GM21381 (cell line): ENCODE data around the gene PPFIA4.
A peak's percentile ranks its signal among the peaks of the same experiment; 100 is the strongest.
"Not testable (repeated sequence)": the region's sequence is repeated elsewhere in the genome, so short reads cannot be mapped to it uniquely, and the experiment has no call there.

Experiments
- ATAC-seq: cut with Tn5 transposase; IDR thresholded peaks from one replicate; pipeline ENCODE4 v1.9.1; 2021; ENCODE audit warnings: mild to moderate bottlenecking, moderate library complexity; ENCODE audit not compliant: unreplicated experiment

PPFIA4 gene

DNA sequence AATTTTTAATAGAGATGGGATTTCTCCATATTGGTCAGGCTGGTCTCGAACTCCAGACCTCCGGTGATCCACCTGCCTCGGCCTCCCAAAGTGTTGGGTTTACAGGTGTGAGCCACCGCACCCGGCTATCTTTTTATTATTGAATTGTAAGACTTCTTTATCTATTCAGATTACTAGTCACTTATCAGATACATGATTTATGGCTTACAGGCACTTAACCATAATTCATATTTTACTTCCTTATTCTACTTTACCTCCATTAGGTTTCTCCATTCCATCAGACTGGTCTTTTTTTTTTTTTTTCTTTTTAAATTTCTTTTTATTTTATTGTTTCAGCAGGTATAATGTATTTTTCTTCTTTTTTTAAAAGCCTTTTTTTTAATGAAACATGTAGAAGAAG lies 14.7 kb upstream of the PPFIA4 start:
- ATAC-seq, result no peak

DNA sequence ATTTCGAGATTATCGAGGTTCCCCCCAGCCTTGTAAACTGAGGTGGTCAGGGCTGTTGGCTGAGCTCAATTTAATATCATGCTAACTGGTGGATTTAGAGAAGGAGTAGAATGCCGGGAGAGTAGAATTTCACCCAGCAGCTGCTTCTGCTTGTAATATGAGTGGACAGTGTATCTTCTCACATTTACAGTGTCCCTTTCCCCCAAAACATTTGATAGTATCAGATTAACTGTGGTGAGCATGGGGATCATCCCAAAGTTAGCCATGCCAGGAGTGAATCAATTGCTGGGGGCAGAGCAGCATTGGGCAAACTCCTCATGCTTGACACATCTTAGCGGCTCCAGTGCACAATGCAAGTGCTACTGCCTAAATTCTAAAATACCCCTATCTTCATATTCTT lies 9.2 kb upstream of the PPFIA4 start:
- ATAC-seq, result no peak

GRCh38 chr1:203017692-203018091 lies 8.6 kb upstream of the PPFIA4 start:
- no peak for ATAC-seq

DNA sequence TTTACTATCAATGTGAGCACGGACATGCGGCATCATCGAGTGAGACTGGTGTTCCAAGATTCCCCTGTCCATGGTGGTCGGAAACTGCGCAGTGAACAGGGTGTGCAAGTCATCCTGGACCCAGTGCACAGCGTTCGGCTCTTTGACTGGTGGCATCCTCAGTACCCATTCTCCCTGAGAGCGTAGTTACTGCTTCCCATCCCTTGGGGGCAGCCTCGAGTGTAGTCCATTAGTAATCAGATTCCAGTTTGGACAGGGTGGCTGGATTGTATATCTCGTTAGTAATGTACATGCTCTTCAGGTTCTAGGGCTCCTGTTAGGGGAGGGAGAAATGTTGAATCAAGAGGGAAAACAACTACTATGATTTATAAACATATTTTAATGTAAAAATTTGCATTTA lies 3.4 kb upstream of the PPFIA4 start:
- ATAC-seq, result not testable (repeated sequence)

DNA sequence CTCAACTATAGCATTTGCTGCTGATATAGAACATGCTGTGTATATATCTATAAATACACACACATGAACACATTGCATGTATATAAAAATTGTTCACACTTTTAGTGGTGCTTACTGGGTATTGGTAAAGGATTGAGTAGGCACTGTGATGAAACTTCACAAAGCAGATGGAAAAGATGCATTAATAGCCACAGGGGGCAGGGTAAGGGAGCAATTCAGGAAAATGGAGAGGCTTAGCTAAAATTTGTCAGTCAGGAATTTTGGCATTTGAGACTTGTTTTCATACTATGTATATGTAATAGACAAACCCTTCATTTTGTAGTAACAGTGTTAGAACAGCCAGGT lies 633 bp upstream of the PPFIA4 start:
- no peak for ATAC-seq

GRCh38 chr1:203026666-203027663 lies 674 bp downstream of the PPFIA4 start:
- peak; percentile 13 for ATAC-seq

GRCh38 chr1:203028067-203028783 lies 1.9 kb downstream of the PPFIA4 start:
- ATAC-seq, result no peak

DNA sequence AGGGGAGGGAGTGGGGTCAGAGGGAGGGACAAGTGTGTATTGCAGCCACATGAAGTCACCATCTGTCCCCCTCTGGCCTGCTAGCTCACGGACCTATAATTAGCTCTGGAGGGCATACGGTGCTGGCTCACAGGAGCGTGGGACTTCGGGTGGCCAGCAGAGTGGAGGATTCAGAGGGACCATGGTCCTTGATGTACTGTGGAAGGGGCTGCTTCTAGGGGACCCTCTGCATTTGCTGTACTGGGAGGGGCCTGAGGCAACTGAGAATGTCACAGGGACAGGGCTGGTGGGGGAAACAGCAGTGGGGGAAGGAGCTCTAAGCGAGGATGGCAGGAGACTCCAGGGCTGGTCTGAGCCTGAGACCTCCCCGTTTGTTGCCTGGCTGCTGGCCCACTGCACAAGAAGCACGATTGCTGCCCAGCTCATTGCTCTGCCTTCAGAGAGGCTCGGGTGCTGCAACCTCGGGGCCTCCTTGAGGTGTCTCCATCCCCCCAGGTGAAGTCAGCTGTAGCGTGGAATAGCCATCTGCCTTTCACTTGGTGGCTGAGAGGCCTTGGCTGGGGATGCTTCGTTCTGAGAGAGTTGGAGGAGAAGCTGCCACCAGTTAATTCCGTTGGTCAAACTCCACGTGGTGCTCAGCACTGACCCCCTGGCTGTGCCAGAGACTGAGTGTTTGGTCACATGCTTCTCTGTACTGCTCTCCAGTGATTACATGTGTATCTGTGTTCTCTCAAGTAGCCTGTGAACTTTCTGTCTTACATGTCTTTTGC lies 2.7 kb downstream of the PPFIA4 start:
- no peak for ATAC-seq

GRCh38 chr1:203031467-203031866 lies 5.2 kb downstream of the PPFIA4 start:
- ATAC-seq, result no peak

DNA sequence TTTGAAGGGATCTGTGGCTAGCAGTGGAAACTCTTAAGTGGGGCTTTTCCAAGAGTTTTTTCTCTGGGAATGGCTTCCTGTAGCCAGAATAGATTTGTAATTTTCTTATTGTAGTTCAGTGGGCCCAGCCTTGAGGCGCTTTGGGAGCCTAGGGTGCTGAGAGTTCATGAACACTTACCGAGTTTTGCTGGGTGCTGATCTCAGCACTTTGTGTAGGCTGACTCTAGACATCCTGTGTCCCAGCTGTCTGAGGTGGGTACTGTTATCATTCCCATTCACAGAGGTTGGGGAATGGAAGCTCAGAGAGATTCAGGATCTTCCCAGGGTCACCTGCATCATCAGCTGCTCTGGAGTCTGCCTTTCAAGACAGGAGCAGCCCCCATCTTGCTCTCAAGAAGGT lies 7.0 kb downstream of the PPFIA4 start:
- no peak for ATAC-seq

DNA sequence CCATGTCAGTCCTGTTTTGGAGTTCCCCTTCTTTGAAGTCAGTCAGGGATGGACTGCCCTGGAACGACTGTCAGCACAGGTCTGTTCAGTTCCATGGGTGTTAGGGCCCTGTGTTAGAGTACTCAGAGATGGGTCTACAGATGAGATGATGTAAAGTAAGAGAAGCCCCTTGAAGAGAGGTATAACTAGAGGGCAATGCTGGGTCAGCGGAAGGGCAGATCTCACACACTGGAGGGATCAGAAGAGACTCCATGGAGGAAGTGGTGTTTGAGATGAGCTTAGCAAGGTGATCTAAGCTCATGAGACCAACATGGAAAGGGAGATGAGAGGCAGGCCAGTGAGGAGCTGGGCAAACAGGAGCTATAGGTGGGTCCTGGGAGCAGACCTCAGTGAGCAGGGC lies 7.6 kb downstream of the PPFIA4 start:
- ATAC-seq, result no peak

- ATAC-seq, result no peak
These were observed 8.3 kb downstream of the PPFIA4 start for GRCh38 chr1:203034422-203035110.

GRCh38 chr1:203035111-203036000 lies 9.1 kb downstream of the PPFIA4 start:
- no peak for ATAC-seq

GRCh38 chr1:203036135-203036534 lies 9.8 kb downstream of the PPFIA4 start:
- ATAC-seq, result no peak

GRCh38 chr1:203036537-203036936 lies 10.2 kb downstream of the PPFIA4 start:
- ATAC-seq, result no peak

GRCh38 chr1:203037509-203038190 lies 11.4 kb downstream of the PPFIA4 start:
- no peak for ATAC-seq

DNA sequence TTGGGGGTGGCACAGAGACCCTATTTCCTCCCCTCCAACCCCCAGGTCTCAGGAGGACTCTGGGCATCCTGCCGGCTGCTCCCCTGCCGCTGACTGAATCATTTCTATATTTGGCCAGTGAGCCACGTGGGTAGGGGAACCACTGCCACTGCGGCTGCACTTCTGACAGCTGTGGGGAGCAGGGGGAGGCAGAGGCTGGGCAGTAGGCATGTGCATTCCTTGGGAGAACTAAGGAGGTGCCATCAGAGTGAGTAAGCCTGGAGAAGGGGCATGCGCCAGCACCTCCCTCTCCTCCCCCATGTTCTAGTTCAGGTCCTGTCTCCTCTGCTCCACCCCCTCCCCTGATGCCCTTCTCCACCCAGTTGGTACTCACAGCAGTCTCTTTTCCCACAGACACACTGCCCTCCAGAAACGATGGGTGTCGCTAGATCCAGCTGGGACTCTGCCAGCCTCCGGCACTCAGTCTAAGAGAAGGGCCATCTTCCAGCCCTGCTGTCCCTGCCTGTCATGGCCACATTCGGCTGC lies 12.0 kb downstream of the PPFIA4 start:
- no peak for ATAC-seq

DNA sequence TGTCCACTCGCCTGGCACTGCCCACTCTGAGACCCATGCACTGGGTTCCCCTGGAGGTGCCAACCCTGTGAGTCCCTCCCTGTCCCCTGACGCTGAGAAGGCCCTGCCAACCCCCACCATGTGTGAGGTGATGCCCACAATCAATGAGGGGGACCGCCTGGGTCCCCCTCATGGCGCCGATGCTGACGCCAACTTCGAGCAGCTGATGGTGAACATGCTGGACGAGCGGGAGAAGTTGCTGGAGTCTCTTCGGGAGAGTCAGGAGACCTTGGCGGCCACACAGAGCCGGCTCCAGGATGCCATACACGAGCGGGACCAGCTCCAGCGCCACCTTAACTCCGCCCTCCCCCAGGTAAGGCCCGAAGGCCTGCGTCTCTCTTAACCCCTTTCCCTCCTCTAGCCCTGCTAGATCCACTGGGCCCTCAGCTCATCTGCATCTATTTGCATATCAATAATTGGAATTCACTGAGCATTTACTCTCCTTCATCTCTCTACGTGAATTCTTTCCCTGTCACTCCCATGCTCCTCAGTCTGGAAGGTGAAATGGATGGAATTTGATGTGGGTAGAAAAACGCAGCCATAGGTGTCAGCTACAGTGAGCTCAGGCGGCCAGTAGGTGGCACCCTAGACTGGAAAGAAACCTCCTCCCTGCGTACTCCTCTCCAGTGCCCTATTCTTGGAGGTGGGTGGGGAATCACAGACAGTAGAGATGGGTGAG lies 12.8 kb downstream of the PPFIA4 start:
- no peak for ATAC-seq
